Vagina (tissue), 2 donors: Measurements from ENCODE around the gene OR5D14. TPM values are rescaled to one million over a fixed set of nuclear protein-coding genes. Genes with fewer than 3 reads are reported as not detected.

Experiments
- DNase-seq, 2 donors: peaks; one replicate each; pipeline ENCODE4 v3.0.0-alpha.2; 2017; ENCODE audit errors: extremely low spot score in 2 of 2
- H3K27ac ChIP-seq: fragments of 200-600 bp; sonication (generic); one replicate; pipeline ENCODE4 v1.5.1; 2019
- H3K27me3 ChIP-seq: fragments of 200-600 bp; sonication (generic); one replicate; pipeline ENCODE4 v1.5.1; 2019
- H3K36me3 ChIP-seq, 2 donors: fragments of 200-600 bp; sonication (generic); one replicate each; pipeline ENCODE4 v1.5.1; 2017 to 2019
- H3K4me1 ChIP-seq: fragments of 200-600 bp; sonication (generic); one replicate; pipeline ENCODE4 v1.5.1; 2019
- H3K4me3 ChIP-seq, 2 donors: fragments of 200-600 bp; sonication (generic); 1 replicate in 1 of 2; 2 replicates in 1 of 2; pipeline ENCODE4 v1.5.1; 2016 to 2019
- H3K9me3 ChIP-seq: fragments of 200-600 bp; sonication (generic); one replicate; pipeline ENCODE4 v1.5.1; 2019
- POLR2A ChIP-seq, 2 donors: fragments of 450-650 bp; IDR thresholded peaks; one replicate each; pipeline ENCODE4 v1.6.1; 2017; ENCODE audit warnings: antibody characterized with exemption in 2 of 2, mild to moderate bottlenecking in 2 of 2, moderate library complexity in 2 of 2
- POLR2AphosphoS5 ChIP-seq, 2 donors: sonication (generic); formaldehyde crosslinking; IDR thresholded peaks; one replicate each; pipeline ENCODE4 v1.9.0; 2017; ENCODE audit warnings: antibody characterized with exemption in 2 of 2, mild to moderate bottlenecking in 2 of 2, low read depth in 1 of 2; ENCODE audit not compliant: insufficient read depth in 1 of 2
- intact Hi-C: fragments of 100-400 bp; cut with DNase I; formaldehyde crosslinking; loops from one replicate; pipeline ENCODE4 v1.15.1; 2023
- total RNA-seq: library from RNA; depleted of rRNA; stranded (reverse); fragments of >200 nt; gene quantifications from one replicate; pipeline ENCODE4 v1.2.3, GENCODE V29; 2016
- TF ChIP-seq, protein P1 (sequence below), 3 experiments: fragments of 450-650 bp in 2 of 3; fragments of 200-600 bp in 1 of 3; sonication (generic) in 1 of 3; IDR thresholded peaks; one replicate each; pipeline ENCODE4 v1.5.1; 2017 to 2019; ENCODE audit warnings: antibody characterized with exemption in 3 of 3, mild to moderate bottlenecking in 2 of 3, moderate library complexity in 2 of 3

OR5D14 gene
- total RNA-seq, result not detected

- Histone ChIP-seq H3K36me3 (no peaks in the 10 kb centered on the region), H3K4me1 (no peaks in the 10 kb centered on the region), H3K9me3 (no peaks in the 10 kb centered on the region), H3K27me3 (no peaks in the 10 kb centered on the region), H3K4me3 (no peak within 1 kb of the TSS), H3K27ac (no peak within 1 kb of the TSS)
- TF ChIP-seq, protein P1, sequence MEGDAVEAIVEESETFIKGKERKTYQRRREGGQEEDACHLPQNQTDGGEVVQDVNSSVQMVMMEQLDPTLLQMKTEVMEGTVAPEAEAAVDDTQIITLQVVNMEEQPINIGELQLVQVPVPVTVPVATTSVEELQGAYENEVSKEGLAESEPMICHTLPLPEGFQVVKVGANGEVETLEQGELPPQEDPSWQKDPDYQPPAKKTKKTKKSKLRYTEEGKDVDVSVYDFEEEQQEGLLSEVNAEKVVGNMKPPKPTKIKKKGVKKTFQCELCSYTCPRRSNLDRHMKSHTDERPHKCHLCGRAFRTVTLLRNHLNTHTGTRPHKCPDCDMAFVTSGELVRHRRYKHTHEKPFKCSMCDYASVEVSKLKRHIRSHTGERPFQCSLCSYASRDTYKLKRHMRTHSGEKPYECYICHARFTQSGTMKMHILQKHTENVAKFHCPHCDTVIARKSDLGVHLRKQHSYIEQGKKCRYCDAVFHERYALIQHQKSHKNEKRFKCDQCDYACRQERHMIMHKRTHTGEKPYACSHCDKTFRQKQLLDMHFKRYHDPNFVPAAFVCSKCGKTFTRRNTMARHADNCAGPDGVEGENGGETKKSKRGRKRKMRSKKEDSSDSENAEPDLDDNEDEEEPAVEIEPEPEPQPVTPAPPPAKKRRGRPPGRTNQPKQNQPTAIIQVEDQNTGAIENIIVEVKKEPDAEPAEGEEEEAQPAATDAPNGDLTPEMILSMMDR (IDR thresholded peaks at IDR 0.05), result no peak
- TF ChIP-seq POLR2AphosphoS5 (IDR thresholded peaks at IDR 0.05; ENCODE audit: insufficient read depth in 1 of 2, low read depth in 1 of 2) (no peak), POLR2A (IDR thresholded peaks at IDR 0.05) (no peak)
- DNase-seq, result no peak
- intact Hi-C loops, result no loop called here
Measured at GRCh38 chr11:55795256-55795655, at the start of gene OR5D14. Gene OR5D14 (plus strand): TSS chr11:55795556. CDS start chr11:55795556, 0 bp downstream.

DNA sequence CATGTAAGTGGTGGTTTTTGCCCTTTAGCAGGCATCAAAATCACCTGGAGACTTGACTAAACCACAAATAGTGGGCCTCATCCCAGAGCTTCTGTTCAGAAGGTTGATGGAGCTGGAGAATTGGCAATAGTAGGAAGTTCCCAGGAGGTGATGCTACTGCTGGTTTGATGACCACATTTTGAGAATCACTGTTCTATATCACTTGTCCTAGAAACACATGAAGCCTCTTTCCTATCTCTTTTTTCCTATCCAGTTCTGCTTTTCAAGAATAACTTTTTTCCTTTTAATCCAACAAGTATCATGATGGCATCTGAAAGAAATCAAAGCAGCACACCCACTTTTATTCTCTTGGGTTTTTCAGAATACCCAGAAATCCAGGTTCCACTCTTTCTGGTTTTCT lies 22.2 kb upstream of the OR5D14 start, which contains the start of gene OR5D13:
TSS of gene OR5D13 (plus strand) at position 301 of the 400 bp plus-strand sequence. CDS start at position 301, 0 bp downstream.
- TF ChIP-seq POLR2AphosphoS5 (IDR thresholded peaks at IDR 0.05; ENCODE audit: insufficient read depth in 1 of 2, low read depth in 1 of 2), result no peak
- no peak for TF ChIP-seq POLR2A (IDR thresholded peaks at IDR 0.05)
- H3K27ac ChIP-seq, result no peak within 1 kb of the TSS
- intact Hi-C loops, result no loop called here
- no peak for DNase-seq
- no peaks in the 10 kb centered on the region for H3K27me3 ChIP-seq
- no peaks in the 10 kb centered on the region for H3K36me3 ChIP-seq
- no peaks in the 10 kb centered on the region for H3K4me1 ChIP-seq
- no peak within 1 kb of the TSS for H3K4me3 ChIP-seq
- H3K9me3 ChIP-seq, result no peaks in the 10 kb centered on the region

DNA sequence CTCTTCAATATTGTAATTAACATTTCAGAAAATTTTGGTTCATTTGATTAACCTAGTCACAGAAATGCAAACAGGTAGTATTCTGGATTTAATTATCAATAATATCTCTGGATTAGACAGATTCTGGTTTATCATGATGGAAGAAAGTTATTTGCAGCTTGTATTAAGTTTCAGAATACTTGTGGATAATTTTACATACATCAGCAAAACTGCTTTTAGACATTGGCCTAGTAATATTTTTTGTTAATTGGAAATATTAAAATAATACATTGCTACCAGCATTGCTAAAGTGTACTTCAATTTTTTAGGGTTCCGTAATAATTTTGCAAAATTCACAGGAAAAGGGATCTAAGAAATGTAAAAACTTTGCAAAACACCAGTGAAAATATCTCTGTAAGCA lies 3.8 kb upstream of the OR5D14 start:
- H3K27ac ChIP-seq, result no peak overlapping the region
- no peaks in the 10 kb centered on the region for H3K9me3 ChIP-seq
- intact Hi-C loops, result no loop called here
- no peaks in the 10 kb centered on the region for H3K27me3 ChIP-seq
- H3K4me3 ChIP-seq, result no peak overlapping the region
- TF ChIP-seq POLR2A (IDR thresholded peaks at IDR 0.05) (no peak), POLR2AphosphoS5 (IDR thresholded peaks at IDR 0.05; ENCODE audit: insufficient read depth in 1 of 2, low read depth in 1 of 2) (no peak)
- TF ChIP-seq, protein P1 (IDR thresholded peaks at IDR 0.05), result no peak
- H3K4me1 ChIP-seq, result no peaks in the 10 kb centered on the region
- no peak for DNase-seq
- no peaks in the 10 kb centered on the region for H3K36me3 ChIP-seq

- Histone ChIP-seq H3K27me3 (no peaks in the 10 kb centered on the region), H3K9me3 (no peaks in the 10 kb centered on the region), H3K27ac (no peak overlapping the region), H3K36me3 (no peaks in the 10 kb centered on the region), H3K4me3 (no peak overlapping the region), H3K4me1 (no peaks in the 10 kb centered on the region)
- no peak for DNase-seq
- TF ChIP-seq, protein P1 (IDR thresholded peaks at IDR 0.05), result no peak
- no peak for TF ChIP-seq POLR2A (IDR thresholded peaks at IDR 0.05)
- no peak for TF ChIP-seq POLR2AphosphoS5 (IDR thresholded peaks at IDR 0.05; ENCODE audit: insufficient read depth in 1 of 2, low read depth in 1 of 2)
- intact Hi-C loops, result no loop called here
Measured at GRCh38 chr11:55793321-55793720, 2.0 kb upstream of the OR5D14 start.

DNA sequence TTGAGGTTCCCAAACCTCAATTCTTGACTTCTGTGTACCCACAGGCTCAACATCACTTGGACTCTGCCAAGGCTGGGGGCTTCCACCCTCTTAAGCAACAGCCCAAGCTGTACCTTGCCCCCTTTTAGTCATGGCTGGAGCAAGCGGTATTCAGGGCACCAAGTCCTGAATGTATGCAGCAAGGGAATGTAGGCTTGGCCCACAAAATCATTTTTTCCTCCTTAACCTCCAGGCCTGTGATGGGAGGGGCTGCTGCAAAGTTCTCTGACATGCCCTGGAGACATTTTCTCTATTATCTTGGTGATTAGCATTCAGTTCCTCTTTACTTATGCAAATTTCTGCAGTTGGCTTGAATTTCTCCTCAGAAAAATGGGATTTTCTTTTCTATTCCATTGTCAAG lies 10.9 kb downstream of the OR5D14 start:
- no peak overlapping the region for H3K4me3 ChIP-seq
- no peak for DNase-seq
- no peak overlapping the region for H3K27ac ChIP-seq
- H3K36me3 ChIP-seq, result no peaks in the 10 kb centered on the region
- intact Hi-C loops, result no loop called here
- H3K4me1 ChIP-seq, result no peaks in the 10 kb centered on the region
- H3K9me3 ChIP-seq, result no peaks in the 10 kb centered on the region
- no peak for TF ChIP-seq POLR2A (IDR thresholded peaks at IDR 0.05)
- TF ChIP-seq, protein P1 (IDR thresholded peaks at IDR 0.05), result no peak
- no peak for TF ChIP-seq POLR2AphosphoS5 (IDR thresholded peaks at IDR 0.05; ENCODE audit: insufficient read depth in 1 of 2, low read depth in 1 of 2)
- no peaks in the 10 kb centered on the region for H3K27me3 ChIP-seq
